K562 (cell line): ENCODE results near the gene AWAT1. TPM values are rescaled to one million over a fixed set of nuclear protein-coding genes. Genes with fewer than 3 reads are reported as not detected.

Experiments
- BACH1 ChIP-seq: fragments of 200-800 bp; sonication (Bioruptor generic); IDR thresholded peaks from 2 replicates; pipeline ENCODE4 v1.6.1; 2016; ENCODE audit warnings: missing genetic modification characterization, missing compliant biosample characterization
- E2F1 ChIP-seq: sonication (generic); formaldehyde crosslinking; IDR thresholded peaks from 2 replicates; pipeline ENCODE4 v1.8.1; 2023; ENCODE audit warnings: mild to moderate bottlenecking, missing genetic modification reagents, moderate library complexity
- FOXK2 ChIP-seq, 2 experiments: fragments of 450-650 bp; IDR thresholded peaks in 1 of 2; conservative IDR thresholded peaks in 1 of 2; 2 replicates each; pipeline ENCODE4 v1.6.1; 2016; ENCODE audit warnings: low read depth in 2 of 2, mild to moderate bottlenecking in 1 of 2
- GATAD2B ChIP-seq: fragments of 450-650 bp; IDR thresholded peaks from 2 replicates; pipeline ENCODE4 v1.6.1; 2017; ENCODE audit warnings: mild to moderate bottlenecking, borderline replicate concordance
- IRF2 ChIP-seq: sonication (generic); formaldehyde crosslinking; IDR thresholded peaks from 2 replicates; pipeline ENCODE4 v1.8.1; 2022; ENCODE audit warnings: mild to moderate bottlenecking, missing genetic modification reagents
- MAZ ChIP-seq, 2 experiments: fragments of 450-650 bp in 1 of 2; sonication (generic) in 1 of 2; formaldehyde crosslinking; IDR thresholded peaks in 1 of 2; conservative IDR thresholded peaks in 1 of 2; 2 replicates each; pipeline versions ENCODE4 v1.4.0 to v1.5.0; 2020; ENCODE audit warnings: mild to moderate bottlenecking in 1 of 2, missing genetic modification reagents in 1 of 2
- MCM5 ChIP-seq: fragments of 450-650 bp; IDR thresholded peaks from 2 replicates; pipeline ENCODE4 v1.6.1; 2016; ENCODE audit warnings: low read depth
- PKNOX1 ChIP-seq: fragments of 450-650 bp; IDR thresholded peaks from 2 replicates; pipeline ENCODE4 v1.6.1; 2016
- SMAD3 ChIP-seq: fragments of 450-650 bp; formaldehyde crosslinking; conservative IDR thresholded peaks from 2 replicates; pipeline ENCODE4 v1.4.0; 2020; ENCODE audit warnings: mild to moderate bottlenecking
- XRCC4 ChIP-seq: IDR thresholded peaks from one replicate; pipeline ENCODE4 v1.6.1; 2011; ENCODE audit not compliant: insufficient read depth, insufficient read length; ENCODE audit errors: extremely low read depth
- ZMIZ1 ChIP-seq, 2 experiments: fragments of 150-350 bp in 1 of 2; IDR thresholded peaks; 2 replicates each; pipeline ENCODE4 v1.6.1; 2012 to 2016; ENCODE audit warnings: low read depth in 2 of 2, low read length in 2 of 2, mild to moderate bottlenecking in 1 of 2, moderate library complexity in 1 of 2
- ZNF146 ChIP-seq: IDR thresholded peaks from one replicate; pipeline ENCODE4 v1.6.1; 2018; ENCODE audit warnings: missing compliant biosample characterization; ENCODE audit not compliant: unreplicated experiment
- polyA plus RNA-seq, 8 experiments: library from polyadenylated mRNA; depleted of rRNA in 4 of 8; stranded (reverse) in 5 of 8; unstranded in 3 of 8; fragments of >200 nt; fragmentation: Nextera tagmentation in 2 of 8; fragmentation: Illumina TruSeq in 1 of 8; extraction: Ambion mirVana in 2 of 8; extraction: Trizol in 1 of 8; gene quantifications; 2 replicates each; pipeline versions ENCODE4 v1.2.1 to v1.2.3, GENCODE V29; 2011 to 2014; ENCODE audit warnings: inconsistent platforms in 1 of 8, missing spikeins in 1 of 8
- total RNA-seq, 7 experiments: library from RNA; depleted of rRNA in 6 of 7; stranded (reverse); fragments of >200 nt in 6 of 7; fragmentation: Illumina TruSeq in 2 of 7; extraction: Trizol in 2 of 7; gene quantifications; 2 replicates each; pipeline versions ENCODE4 v1.2.1 to v1.2.3, GENCODE V29; 2011 to 2021; ENCODE audit warnings: low replicate concordance in 1 of 7

The AWAT1 gene
- total and polyA plus RNA-seq, 9 of the 15 experiments (the other 6 are each of a cell fraction or from before 2014, with no cell fraction given): not detected

GRCh38 chrX:70244881-70245280 is 10.4 kb downstream of the AWAT1 start (continued):
- TF ChIP-seq ZMIZ1 (IDR thresholded peaks at IDR 0.05; ENCODE audit: low read depth in 2 of 2, low read length in 2 of 2) (no peak), BACH1 (no peak), IRF2 (CRISPR knock-in tag) (no peak), ZNF146 (no peak), SMAD3 (no peak), MAZ (CRISPR knock-in tag; conservative IDR thresholded peaks at IDR 0.05 in 1 of 2, IDR thresholded peaks at IDR 0.05 in 1 of 2) (no peak), E2F1 (CRISPR knock-in tag) (no peak), PKNOX1 (no peak), XRCC4 (no peak), MCM5 (no peak), GATAD2B (no peak), FOXK2 (conservative IDR thresholded peaks at IDR 0.05 in 1 of 2, IDR thresholded peaks at IDR 0.05 in 1 of 2; ENCODE audit: low read depth in 2 of 2) (no peak)
